HepG2 (cell line): ENCODE measurements around the gene KRTAP5-2. TPM values are rescaled to one million over a fixed set of nuclear protein-coding genes. Genes with fewer than 3 reads are reported as not detected.

Experiments used
- ARID4A ChIP-seq: sonication (generic); formaldehyde crosslinking; IDR thresholded peaks from 2 replicates; pipeline ENCODE4 v1.5.0; 2020; ENCODE audit warnings: mild to moderate bottlenecking, missing genetic modification reagents, borderline replicate concordance
- BRF2 ChIP-seq: sonication (generic); formaldehyde crosslinking; IDR thresholded peaks from 2 replicates; pipeline ENCODE4 v1.8.1; 2022; ENCODE audit warnings: mild to moderate bottlenecking, missing genetic modification reagents
- DBP ChIP-seq: sonication (generic); formaldehyde crosslinking; IDR thresholded peaks from 2 replicates; pipeline ENCODE4 v1.4.0; 2020; ENCODE audit warnings: missing genetic modification reagents; ENCODE audit errors: not compliant biosample characterization
- ETV6 ChIP-seq: sonication (generic); formaldehyde crosslinking; conservative IDR thresholded peaks from 2 replicates; pipeline ENCODE4 v1.4.0; 2020; ENCODE audit warnings: missing genetic modification reagents
- MAZ ChIP-seq, 2 experiments: sonication (generic) in 1 of 2; formaldehyde crosslinking in 1 of 2; IDR thresholded peaks; 2 replicates each; pipeline versions ENCODE4 v1.5.0 to v1.6.1; 2012 to 2020; ENCODE audit warnings: low read depth in 2 of 2, mild to moderate bottlenecking in 2 of 2, borderline replicate concordance in 1 of 2, improper control_type of control experiment in 1 of 2, low read length in 1 of 2, missing genetic modification reagents in 1 of 2, moderate library complexity in 1 of 2
- NCOA1 ChIP-seq: sonication (generic); formaldehyde crosslinking; IDR thresholded peaks from 2 replicates; pipeline ENCODE4 v1.9.0; 2021; ENCODE audit warnings: missing genetic modification reagents
- POLR2A ChIP-seq, 2 experiments: IDR thresholded peaks; 2 replicates each; pipeline ENCODE4 v1.6.1; 2011; ENCODE audit warnings: low read depth in 2 of 2, low read length in 2 of 2, mild to moderate bottlenecking in 1 of 2, moderate library complexity in 1 of 2; ENCODE audit not compliant: insufficient read depth in 1 of 2
- POLR2AphosphoS2 ChIP-seq: IDR thresholded peaks from 2 replicates; pipeline ENCODE4 v1.6.1; 2011; ENCODE audit warnings: low read depth, low read length, improper control_type of control experiment
- SRSF4 ChIP-seq: fragments of 200-400 bp; formaldehyde crosslinking; IDR thresholded peaks from one replicate; pipeline ENCODE4 v1.6.1; 2018; ENCODE audit warnings: mild to moderate bottlenecking, low read depth, low read length, moderate library complexity; ENCODE audit not compliant: poor library complexity, severe bottlenecking
- TCF12 ChIP-seq, 2 experiments: fragments of 450-650 bp in 1 of 2; sonication (generic) in 1 of 2; formaldehyde crosslinking in 1 of 2; IDR thresholded peaks; 2 replicates each; pipeline versions ENCODE4 v1.6.1 to v1.8.0; 2017 to 2022; ENCODE audit warnings: antibody characterized with exemption in 1 of 2, mild to moderate bottlenecking in 1 of 2, missing genetic modification reagents in 1 of 2, moderate library complexity in 1 of 2
- ZBTB37 ChIP-seq: sonication (generic); formaldehyde crosslinking; IDR thresholded peaks from 2 replicates; pipeline ENCODE4 v1.4.0; 2020; ENCODE audit warnings: mild to moderate bottlenecking, missing genetic modification reagents
- ZBTB7B ChIP-seq: sonication (generic); formaldehyde crosslinking; IDR thresholded peaks from 2 replicates; pipeline ENCODE4 v1.4.0; 2020; ENCODE audit warnings: missing genetic modification reagents
- ZFP36L2 ChIP-seq: sonication (generic); formaldehyde crosslinking; IDR thresholded peaks from 2 replicates; pipeline ENCODE4 v1.4.0; 2020; ENCODE audit warnings: missing genetic modification reagents
- ZMYM4 ChIP-seq: sonication (generic); formaldehyde crosslinking; IDR thresholded peaks from 2 replicates; pipeline ENCODE4 v1.8.1; 2023; ENCODE audit warnings: mild to moderate bottlenecking, missing genetic modification reagents
- ZNF180 ChIP-seq: sonication (generic); formaldehyde crosslinking; IDR thresholded peaks from 2 replicates; pipeline ENCODE4 v1.4.0; 2020; ENCODE audit warnings: low read depth, missing genetic modification reagents, borderline replicate concordance
- ZNF687 ChIP-seq: sonication (generic); formaldehyde crosslinking; IDR thresholded peaks from 2 replicates; pipeline ENCODE4 v1.5.1; 2020; ENCODE audit warnings: mild to moderate bottlenecking, missing genetic modification reagents, moderate library complexity
- ZNF75D ChIP-seq: sonication (generic); formaldehyde crosslinking; IDR thresholded peaks from 2 replicates; pipeline ENCODE4 v1.8.1; 2023; ENCODE audit warnings: missing genetic modification reagents, mild to moderate bottlenecking, borderline replicate concordance
- ZNF839 ChIP-seq: sonication (generic); formaldehyde crosslinking; IDR thresholded peaks from 2 replicates; pipeline ENCODE4 v1.4.0; 2020; ENCODE audit warnings: missing genetic modification reagents, mild to moderate bottlenecking, borderline replicate concordance
- polyA plus RNA-seq, 8 experiments: library from polyadenylated mRNA; depleted of rRNA in 3 of 8; stranded (reverse) in 7 of 8; unstranded in 1 of 8; fragments of >200 nt; fragmentation: Illumina TruSeq in 4 of 8; extraction: Trizol in 4 of 8; gene quantifications; 2 replicates each; pipeline versions ENCODE4 v1.2.1 to v1.2.3, GENCODE V29; 2011 to 2016; ENCODE audit warnings: low read depth in 4 of 8, missing spikeins in 1 of 8, mixed read lengths in 1 of 8; ENCODE audit not compliant: insufficient read depth in 1 of 8
- total RNA-seq, 5 experiments: library from RNA; depleted of rRNA; stranded (reverse); fragments of >200 nt; fragmentation: Illumina TruSeq; extraction: Trizol; gene quantifications; 2 replicates each; pipeline ENCODE4 v1.2.3, GENCODE V29; 2016; ENCODE audit warnings: low read depth in 1 of 5

Gene KRTAP5-2
- total and polyA plus RNA-seq, 2 of the 13 experiments (the other 11 are each of a cell fraction or from before 2014, with no cell fraction given) = not detected

GRCh38 chr11:1570531-1570895, 27.6 kb downstream of the KRTAP5-2 start (continued):
- TF ChIP-seq ARID4A (CRISPR knock-in tag) (0 out of 2 replicates have a peak, but pooled peaks have one; percentile 13), ZNF180 (CRISPR knock-in tag) (no peak), POLR2A (IDR thresholded peaks at IDR 0.05; ENCODE audit: insufficient read depth in 1 of 2, low read depth in 2 of 2, low read length in 2 of 2) (no peak), TCF12 (IDR thresholded peaks at IDR 0.05) (no peak), TCF12 (CRISPR knock-in tag; IDR thresholded peaks at IDR 0.05) (no peak), ZNF75D (CRISPR knock-in tag) (no peak), ZNF839 (no peak), MAZ (IDR thresholded peaks at IDR 0.05; ENCODE audit: borderline replicate concordance, low read depth, low read length) (no peak), MAZ (CRISPR knock-in tag; IDR thresholded peaks at IDR 0.05; ENCODE audit: low read depth) (no peak), ZBTB7B (CRISPR knock-in tag) (no peak), POLR2AphosphoS2 (no peak), ZNF687 (CRISPR knock-in tag) (no peak), DBP (CRISPR knock-in tag) (no peak), ZMYM4 (no peak), ZFP36L2 (no peak), ZBTB37 (CRISPR knock-in tag) (no peak), NCOA1 (CRISPR knock-in tag) (no peak), ETV6 (CRISPR knock-in tag) (no peak), BRF2 (CRISPR knock-in tag) (no peak), SRSF4 (no peak)
